ENCODE data around the gene TRPM3. TPM values are rescaled to one million over a fixed set of nuclear protein-coding genes. Genes with fewer than 3 reads are reported as not detected.

Gene TRPM3
- total and polyA plus RNA-seq, 2 of the 13 experiments (the other 11 are each of a cell fraction or from before 2014, with no cell fraction given): not detected

- no peaks in the 10 kb centered on the region for H3K9me3 ChIP-seq (ENCODE audit: low read length)
- no peaks in the 10 kb centered on the region for H3K4me1 ChIP-seq (ENCODE audit: insufficient read depth, low read length)
- H3K79me2 ChIP-seq (ENCODE audit: insufficient read depth, low read length): no peaks in the 10 kb centered on the region
- WGBS (ENCODE audit: low lambda C conversion rate): 56% methylated on average over 4 of the region's 7 CpGs
- ChIA-PET POLR2A (no interaction called here), CTCF (ENCODE audit: low intra/inter-chr PET ratio, low total read pairs) (no interaction called here)
- intact Hi-C loops (cut with micrococcal nuclease; ENCODE audit: unreplicated experiment): no loop called here
- no peaks in the 10 kb centered on the region for H4K20me1 ChIP-seq (ENCODE audit: insufficient read depth, low read length)
- no peak overlapping the region for H2AFZ ChIP-seq (ENCODE audit: low read length)
- ATAC-seq (no peak), DNase-seq (ENCODE audit: low spot score) (no peak), FAIRE-seq (no peak)
- in situ Hi-C loops (cut with HindIII; ENCODE audit: extremely low pct_ligation_motif_present, low pct_unique_long_range_greater_than_20kb): no loop called here
- H3K27ac ChIP-seq (ENCODE audit: extremely low read length, insufficient read depth, low read length): no peak overlapping the region
- no TSS peak for BruUV-seq (replicated peaks)
- TF ChIP-seq ZSCAN22 (CRISPR knock-in tag; IDR thresholded peaks at IDR 0.05) (no peak), BORCS8-MEF2B (CRISPR knock-in tag; IDR thresholded peaks at IDR 0.05) (no peak), HNF1B (CRISPR knock-in tag; IDR thresholded peaks at IDR 0.05) (no peak), ZNF772 (CRISPR knock-in tag; IDR thresholded peaks at IDR 0.05) (no peak), ZFX (CRISPR knock-in tag; IDR thresholded peaks at IDR 0.05; ENCODE audit: low read depth) (no peak), MIER2 (CRISPR knock-in tag; IDR thresholded peaks at IDR 0.05) (no peak), ZSCAN12 (CRISPR knock-in tag; IDR thresholded peaks at IDR 0.05) (no peak), SMARCE1 (IDR thresholded peaks at IDR 0.05; ENCODE audit: borderline replicate concordance) (no peak), TRIM24 (CRISPR knock-in tag; IDR thresholded peaks at IDR 0.05) (no peak), ZNF770 (CRISPR knock-in tag; IDR thresholded peaks at IDR 0.05) (no peak), TOE1 (CRISPR knock-in tag; IDR thresholded peaks at IDR 0.05) (no peak), ZNF670 (CRISPR knock-in tag; IDR thresholded peaks at IDR 0.05; ENCODE audit: borderline replicate concordance) (no peak)
- TF ChIP-seq, protein P1, sequence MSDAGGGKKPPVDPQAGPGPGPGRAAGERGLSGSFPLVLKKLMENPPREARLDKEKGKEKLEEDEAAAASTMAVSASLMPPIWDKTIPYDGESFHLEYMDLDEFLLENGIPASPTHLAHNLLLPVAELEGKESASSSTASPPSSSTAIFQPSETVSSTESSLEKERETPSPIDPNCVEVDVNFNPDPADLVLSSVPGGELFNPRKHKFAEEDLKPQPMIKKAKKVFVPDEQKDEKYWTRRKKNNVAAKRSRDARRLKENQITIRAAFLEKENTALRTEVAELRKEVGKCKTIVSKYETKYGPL (CRISPR knock-in tag; IDR thresholded peaks at IDR 0.05): no peak
- TF ChIP-seq, protein P2, sequence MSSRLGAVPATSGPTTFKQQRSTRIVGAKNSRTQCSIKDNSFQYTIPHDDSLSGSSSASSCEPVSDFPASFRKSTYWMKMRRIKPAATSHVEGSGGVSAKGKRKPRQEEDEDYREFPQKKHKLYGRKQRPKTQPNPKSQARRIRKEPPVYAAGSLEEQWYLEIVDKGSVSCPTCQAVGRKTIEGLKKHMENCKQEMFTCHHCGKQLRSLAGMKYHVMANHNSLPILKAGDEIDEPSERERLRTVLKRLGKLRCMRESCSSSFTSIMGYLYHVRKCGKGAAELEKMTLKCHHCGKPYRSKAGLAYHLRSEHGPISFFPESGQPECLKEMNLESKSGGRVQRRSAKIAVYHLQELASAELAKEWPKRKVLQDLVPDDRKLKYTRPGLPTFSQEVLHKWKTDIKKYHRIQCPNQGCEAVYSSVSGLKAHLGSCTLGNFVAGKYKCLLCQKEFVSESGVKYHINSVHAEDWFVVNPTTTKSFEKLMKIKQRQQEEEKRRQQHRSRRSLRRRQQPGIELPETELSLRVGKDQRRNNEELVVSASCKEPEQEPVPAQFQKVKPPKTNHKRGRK (CRISPR knock-in tag; IDR thresholded peaks at IDR 0.05): no peak
- H3K27me3 ChIP-seq (ENCODE audit: control insufficient read depth in 1 of 2, insufficient read depth in 2 of 2, low read length in 2 of 2): no peaks in the 10 kb centered on the region
- no peak overlapping the region for H3K4me3 ChIP-seq (replicated peaks in 1 of 3; ENCODE audit: insufficient read depth in 1 of 3, low read depth in 2 of 3, low read length in 3 of 3)
- no peaks in the 10 kb centered on the region for H3K36me3 ChIP-seq (replicated peaks in 1 of 2; ENCODE audit: control insufficient read depth in 1 of 2, insufficient read depth in 2 of 2, low read length in 2 of 2)
- no peak overlapping the region for H3K4me2 ChIP-seq (ENCODE audit: low read depth, low read length)
- H3K9ac ChIP-seq (ENCODE audit: insufficient read depth, low read depth, low read length): no peak overlapping the region
Observed at GRCh38 chr9:70581214-70581954, 540.0 kb downstream of the TRPM3 start.

Data from HepG2 (cell line).